Activated T-helper 17 cell treated with anti-CD3 and anti-CD28 coated beads, Interleukin-2, amount 50 U/mL, for 72 hours (primary cell): ENCODE results near the gene ABL1. TPM values are rescaled to one million over a fixed set of nuclear protein-coding genes. Genes with fewer than 3 reads are reported as not detected.
"Not testable (repeated sequence)": the region's sequence is repeated elsewhere in the genome, so short reads cannot be mapped to it uniquely, and the experiment has no call there.

ENCODE experiments used
- ATAC-seq: fragments of 150-1000 bp; cut with Tn5 transposase; replicated peaks from 2 replicates; pipeline ENCODE4 v1.10.0; 2021; ENCODE audit warnings: mild to moderate bottlenecking, moderate library complexity
- H3K27ac Mint-ChIP-seq: one replicate; pipeline ENCODE4 v1.8.0; 2022; ENCODE audit warnings: mixed read lengths
- H3K27me3 Mint-ChIP-seq: one replicate; pipeline ENCODE4 v1.8.0; 2022; ENCODE audit warnings: mixed read lengths
- H3K36me3 Mint-ChIP-seq: one replicate; pipeline ENCODE4 v1.8.0; 2022; ENCODE audit warnings: low read depth, mild to moderate bottlenecking, mixed read lengths
- H3K4me1 Mint-ChIP-seq: one replicate; pipeline ENCODE4 v1.8.0; 2022; ENCODE audit warnings: mixed read lengths
- H3K4me3 Mint-ChIP-seq: one replicate; pipeline ENCODE4 v1.8.0; 2022; ENCODE audit warnings: mild to moderate bottlenecking, mixed read lengths
- H3K9me3 Mint-ChIP-seq: one replicate; pipeline ENCODE4 v1.8.0; 2022; ENCODE audit warnings: mixed read lengths
- total RNA-seq, 2 donors: library from RNA; stranded (reverse); gene quantifications; one replicate each; pipeline ENCODE4 v1.2.3, GENCODE V29; 2022

Gene ABL1
- total RNA-seq, result 10 to 100 TPM; 19.5 to 35.9 TPM

DNA sequence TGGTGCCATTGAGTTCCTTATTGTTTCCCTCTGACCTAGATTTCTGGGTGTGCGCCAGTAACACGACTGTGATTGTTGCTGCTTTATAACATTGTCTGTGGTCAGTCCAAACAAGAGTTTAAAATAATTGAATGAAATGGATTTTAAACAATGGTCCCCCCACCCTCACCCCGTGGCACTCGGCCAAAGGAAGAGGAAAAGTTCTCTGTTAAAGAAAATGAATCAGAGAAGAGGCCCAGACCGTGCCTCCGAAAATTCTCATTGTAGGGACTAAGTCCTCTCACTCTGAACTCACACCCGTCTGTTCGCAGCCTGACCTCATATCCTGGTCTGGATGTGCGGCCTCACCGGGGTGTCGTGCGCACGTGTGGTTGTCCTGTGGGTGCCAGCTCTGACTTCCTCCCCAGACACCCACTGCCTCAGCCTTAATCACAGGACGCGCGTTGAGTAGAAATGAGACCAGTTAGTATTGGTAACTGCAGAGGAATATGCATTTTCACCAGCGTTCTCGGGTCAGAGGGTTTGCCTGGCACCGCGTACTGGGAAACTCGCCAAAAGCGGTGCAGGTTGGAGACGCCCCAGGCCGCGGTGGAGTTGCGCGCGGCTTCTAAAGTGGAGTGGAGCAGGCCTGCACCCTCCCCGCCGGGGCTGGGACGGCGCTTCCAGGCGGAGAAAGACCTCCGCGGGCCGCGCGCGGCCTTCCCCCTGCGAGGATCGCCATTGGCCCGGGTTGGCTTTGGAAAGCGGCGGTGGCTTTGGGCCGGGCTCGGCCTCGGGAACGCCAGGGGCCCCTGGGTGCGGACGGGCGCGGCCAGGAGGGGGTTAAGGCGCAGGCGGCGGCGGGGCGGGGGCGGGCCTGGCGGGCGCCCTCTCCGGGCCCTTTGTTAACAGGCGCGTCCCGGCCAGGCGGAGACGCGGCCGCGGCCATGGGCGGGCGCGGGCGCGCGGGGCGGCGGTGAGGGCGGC lies at the start of gene ABL1:
TSS of gene ABL1 (plus strand) at position 884 of the 966 bp plus-strand sequence. CDS start 193 bp downstream, outside the sequence.
- Mint-ChIP-seq H3K36me3 (no peaks in the 10 kb centered on the region), H3K27ac (peak within 1 kb of the TSS; percentile 88), H3K4me3 (peak within 1 kb of the TSS; percentile 82), H3K27me3 (no peaks in the 10 kb centered on the region), H3K4me1 (peaks cover 15% of the 10 kb centered on the region), H3K9me3 (no peaks in the 10 kb centered on the region)
- peak; percentile 92 for ATAC-seq

GRCh38 chr9:130785940-130786508 lies 49.0 kb upstream of the ABL1 start:
- no peaks in the 10 kb centered on the region for H3K27me3 Mint-ChIP-seq
- H3K27ac Mint-ChIP-seq, result no peak overlapping the region
- H3K4me1 Mint-ChIP-seq, result peaks cover 6% of the 10 kb centered on the region
- no peak for ATAC-seq
- H3K36me3 Mint-ChIP-seq, result no peaks in the 10 kb centered on the region
- H3K9me3 Mint-ChIP-seq, result no peaks in the 10 kb centered on the region
- no peak overlapping the region for H3K4me3 Mint-ChIP-seq

- Mint-ChIP-seq H3K4me3 (no peak overlapping the region), H3K27ac (no peak overlapping the region)
Observed at GRCh38 chr9:130786526-130786925, 48.5 kb upstream of the ABL1 start.

GRCh38 chr9:130789747-130790672 lies 45.0 kb upstream of the ABL1 start:
- H3K27me3 Mint-ChIP-seq, result no peaks in the 10 kb centered on the region
- H3K9me3 Mint-ChIP-seq, result no peaks in the 10 kb centered on the region
- H3K4me1 Mint-ChIP-seq, result peaks cover 9% of the 10 kb centered on the region
- H3K4me3 Mint-ChIP-seq, result no peak overlapping the region
- H3K36me3 Mint-ChIP-seq, result no peaks in the 10 kb centered on the region
- no peak overlapping the region for H3K27ac Mint-ChIP-seq
- ATAC-seq, result no peak

More at GRCh38 chr9:130786526-130786925, 48.5 kb upstream of the ABL1 start:
- Mint-ChIP-seq H3K36me3 (no peaks in the 10 kb centered on the region), H3K9me3 (no peaks in the 10 kb centered on the region), H3K4me1 (peaks cover 6% of the 10 kb centered on the region), H3K27me3 (no peaks in the 10 kb centered on the region)
- ATAC-seq, result no peak

DNA sequence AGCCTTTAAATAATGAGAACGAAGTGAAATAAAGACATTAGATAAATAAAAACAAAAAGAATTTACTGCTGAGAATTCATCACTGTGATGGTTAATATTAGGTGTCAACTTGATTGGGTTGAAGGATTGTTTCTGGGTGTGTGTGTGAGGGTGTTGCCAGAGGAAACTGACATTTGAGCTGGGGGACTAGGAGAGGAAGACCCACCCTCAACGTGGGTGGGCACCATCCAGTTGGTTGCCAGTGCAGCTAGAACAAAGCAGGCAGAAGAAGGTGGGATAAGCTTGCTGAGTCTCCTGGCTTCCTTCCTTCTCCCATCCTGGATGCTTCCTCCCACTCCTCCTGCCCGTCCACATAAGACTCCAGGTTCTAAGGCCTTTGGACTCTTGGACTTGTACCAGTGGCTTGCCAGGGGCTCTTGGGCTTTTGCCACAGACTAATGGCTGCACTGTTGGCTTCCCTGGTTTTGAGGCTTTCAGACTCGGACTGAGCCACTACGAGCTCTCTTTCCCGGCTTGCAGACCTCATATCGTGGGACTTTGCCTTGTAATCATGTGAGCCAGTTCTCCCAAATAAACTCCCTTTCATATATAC lies 43.7 kb upstream of the ABL1 start:
- no peaks in the 10 kb centered on the region for H3K36me3 Mint-ChIP-seq
- H3K9me3 Mint-ChIP-seq, result no peaks in the 10 kb centered on the region
- peaks cover 9% of the 10 kb centered on the region for H3K4me1 Mint-ChIP-seq
- H3K4me3 Mint-ChIP-seq, result no peak overlapping the region
- ATAC-seq, result no peak
- H3K27ac Mint-ChIP-seq, result no peak overlapping the region
- H3K27me3 Mint-ChIP-seq, result no peaks in the 10 kb centered on the region

DNA sequence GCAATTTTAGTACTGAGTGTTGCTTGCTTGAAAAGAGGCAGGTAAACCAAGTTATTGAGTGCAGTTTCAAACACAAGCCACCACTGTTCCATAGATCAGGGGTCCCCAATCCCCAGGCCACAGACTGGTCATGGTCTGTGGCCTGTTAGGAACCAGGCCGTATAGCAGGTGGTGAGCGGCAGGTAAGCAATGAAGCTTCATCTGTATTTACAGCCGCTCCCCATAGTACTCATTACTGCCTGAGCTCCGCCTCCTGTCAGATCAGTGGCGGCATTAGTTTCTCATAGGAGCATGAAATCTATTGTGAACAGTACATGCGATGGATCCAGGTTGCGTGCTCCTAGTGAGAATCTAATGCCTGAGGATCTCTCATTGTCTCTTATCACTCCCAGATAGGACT lies 41.5 kb upstream of the ABL1 start:
- H3K9me3 Mint-ChIP-seq, result no peaks in the 10 kb centered on the region
- no peaks in the 10 kb centered on the region for H3K36me3 Mint-ChIP-seq
- ATAC-seq, result no peak
- no peak overlapping the region for H3K27ac Mint-ChIP-seq
- H3K4me1 Mint-ChIP-seq, result peaks cover 9% of the 10 kb centered on the region
- H3K4me3 Mint-ChIP-seq, result no peak overlapping the region
- H3K27me3 Mint-ChIP-seq, result no peaks in the 10 kb centered on the region

GRCh38 chr9:130794021-130794420 lies 41.0 kb upstream of the ABL1 start:
- H3K4me1 Mint-ChIP-seq, H3K9me3 Mint-ChIP-seq, H3K27me3 Mint-ChIP-seq, H3K4me3 Mint-ChIP-seq, H3K36me3 Mint-ChIP-seq, H3K27ac Mint-ChIP-seq, ATAC-seq: not testable (repeated sequence)

DNA sequence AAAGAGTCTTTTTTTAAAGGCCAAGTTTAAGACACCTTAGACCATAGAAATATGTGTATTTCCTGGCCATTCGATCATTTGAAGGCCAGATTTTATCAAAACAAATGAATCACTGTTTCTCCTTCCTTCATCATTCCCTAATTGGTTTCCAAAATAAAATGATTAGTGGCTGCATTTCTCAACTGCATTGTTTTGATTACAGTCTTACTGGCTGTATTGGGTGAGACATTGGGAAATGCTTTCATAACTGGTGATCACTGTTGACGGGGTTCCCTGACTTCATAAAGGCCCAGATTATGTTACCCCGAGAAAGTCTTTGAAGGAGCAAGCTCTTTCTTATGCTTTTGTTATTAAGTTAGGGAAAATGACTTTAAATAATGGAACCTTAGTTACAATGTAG lies 40.6 kb upstream of the ABL1 start:
- H3K36me3 Mint-ChIP-seq, H3K4me3 Mint-ChIP-seq, H3K9me3 Mint-ChIP-seq, H3K27me3 Mint-ChIP-seq, H3K4me1 Mint-ChIP-seq, H3K27ac Mint-ChIP-seq, ATAC-seq: not testable (repeated sequence)

DNA sequence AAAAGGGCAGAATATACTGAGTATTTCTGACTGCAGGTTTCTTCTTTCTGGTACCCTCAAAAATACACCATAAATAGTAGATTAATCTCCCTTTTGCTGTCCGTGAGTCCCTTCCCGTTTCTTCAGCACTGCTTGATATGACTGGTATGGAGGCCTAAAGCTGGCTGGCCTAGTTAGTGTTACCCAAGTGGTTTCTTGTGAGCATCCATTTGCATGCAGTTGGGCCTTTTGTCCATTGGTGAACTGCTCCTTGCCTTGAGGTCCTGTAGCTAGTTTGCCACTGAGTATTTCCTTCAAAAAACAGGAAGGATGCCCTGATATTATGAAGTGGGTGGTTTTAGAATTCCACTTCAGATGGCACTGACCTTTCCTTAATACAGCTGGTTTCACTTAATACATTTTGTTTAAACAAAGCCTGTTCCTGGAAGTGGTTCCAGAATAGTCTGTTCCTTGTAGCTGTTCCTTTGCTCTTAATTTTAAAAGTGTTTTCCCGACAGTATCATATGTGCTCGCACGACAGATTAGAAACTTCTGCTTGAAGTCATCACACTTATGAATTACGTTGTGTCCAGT lies 40.0 kb upstream of the ABL1 start:
- ATAC-seq, result no peak
- Mint-ChIP-seq H3K9me3 (no peaks in the 10 kb centered on the region), H3K27me3 (no peaks in the 10 kb centered on the region), H3K36me3 (no peaks in the 10 kb centered on the region), H3K4me1 (peaks cover 9% of the 10 kb centered on the region), H3K27ac (no peak overlapping the region), H3K4me3 (no peak overlapping the region)

- not testable (repeated sequence) for ATAC-seq, H3K4me3 Mint-ChIP-seq, H3K27me3 Mint-ChIP-seq, H3K36me3 Mint-ChIP-seq, H3K9me3 Mint-ChIP-seq, H3K27ac Mint-ChIP-seq, H3K4me1 Mint-ChIP-seq
Observed at GRCh38 chr9:130803116-130803515, 31.9 kb upstream of the ABL1 start.

GRCh38 chr9:130805510-130806326 lies 29.3 kb upstream of the ABL1 start:
- Mint-ChIP-seq H3K27me3 (no peaks in the 10 kb centered on the region), H3K27ac (peak overlapping the region; percentile 8), H3K4me1 (peaks cover 10% of the 10 kb centered on the region), H3K9me3 (no peaks in the 10 kb centered on the region), H3K4me3 (no peak overlapping the region), H3K36me3 (no peaks in the 10 kb centered on the region)
- ATAC-seq, result peak; percentile 21

DNA sequence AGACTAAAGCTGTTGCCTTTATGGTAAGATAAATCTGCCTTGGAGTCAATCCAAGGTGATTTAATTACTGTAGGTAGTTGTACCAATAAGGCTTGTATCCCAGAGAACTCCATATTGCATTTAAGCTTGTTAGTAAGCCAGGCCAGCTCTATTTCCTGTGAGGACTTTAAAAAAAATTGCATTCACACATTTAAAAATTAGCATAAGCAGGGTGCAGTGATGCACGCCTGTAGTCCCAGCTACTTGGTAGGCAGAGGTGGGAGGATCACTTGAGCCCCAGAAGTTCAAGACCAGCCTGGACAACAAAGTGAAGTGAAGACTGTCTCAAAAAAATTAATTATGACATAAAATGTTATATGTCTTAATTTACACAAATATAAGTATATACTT lies 28.7 kb upstream of the ABL1 start:
- no peak overlapping the region for H3K4me3 Mint-ChIP-seq
- no peaks in the 10 kb centered on the region for H3K36me3 Mint-ChIP-seq
- H3K27ac Mint-ChIP-seq, result no peak overlapping the region
- no peaks in the 10 kb centered on the region for H3K27me3 Mint-ChIP-seq
- H3K4me1 Mint-ChIP-seq, result peaks cover 10% of the 10 kb centered on the region
- no peak for ATAC-seq
- no peaks in the 10 kb centered on the region for H3K9me3 Mint-ChIP-seq

DNA sequence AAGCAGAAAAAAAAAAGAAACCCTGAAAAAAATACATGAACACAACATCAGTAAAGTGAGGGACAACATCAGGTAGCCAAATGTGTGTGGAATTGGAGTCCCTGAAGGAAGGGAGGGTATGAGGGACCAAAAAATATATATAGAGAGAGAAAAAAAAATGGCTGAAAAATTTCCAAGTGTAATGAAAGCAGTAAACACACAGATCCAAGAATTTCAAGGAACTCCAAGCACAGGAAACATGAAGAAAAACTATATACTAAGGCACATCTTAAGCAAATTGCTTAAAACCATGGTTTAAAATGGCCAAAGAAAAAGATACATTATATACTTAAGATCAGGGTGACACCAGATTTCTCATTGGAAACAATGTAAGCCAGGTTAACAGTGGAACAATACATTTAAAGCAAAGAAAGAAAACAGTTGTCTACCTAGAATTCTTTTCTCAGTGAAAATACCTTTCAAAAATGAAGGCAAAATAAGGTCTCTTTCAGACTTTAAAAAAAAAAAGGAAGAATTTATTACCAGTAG lies 24.4 kb upstream of the ABL1 start:
- Mint-ChIP-seq H3K27me3 (no peaks in the 10 kb centered on the region), H3K4me1 (peaks cover 14% of the 10 kb centered on the region), H3K36me3 (no peaks in the 10 kb centered on the region), H3K9me3 (no peaks in the 10 kb centered on the region), H3K4me3 (no peak overlapping the region), H3K27ac (no peak overlapping the region)
- ATAC-seq, result no peak
